GM21737 (cell line): ENCODE data around the gene CPXM2.

Experiments used
- ATAC-seq: cut with Tn5 transposase; IDR thresholded peaks from one replicate; pipeline ENCODE4 v1.9.1; 2021; ENCODE audit warnings: mild to moderate bottlenecking, moderate library complexity; ENCODE audit not compliant: unreplicated experiment

Gene CPXM2

GRCh38 chr10:123906296-123906695 is 14.7 kb upstream of the CPXM2 start:
- no peak for ATAC-seq

GRCh38 chr10:123904834-123905409 is 13.3 kb upstream of the CPXM2 start:
- no peak for ATAC-seq

- ATAC-seq: no peak
These were observed 12.0 kb upstream of the CPXM2 start for GRCh38 chr10:123903621-123904020.

- ATAC-seq: no peak
These were observed 10.0 kb upstream of the CPXM2 start for GRCh38 chr10:123901621-123902020.

- no peak for ATAC-seq
These were observed 5.5 kb upstream of the CPXM2 start for GRCh38 chr10:123897146-123897545.

- ATAC-seq: no peak
These were observed 4.8 kb upstream of the CPXM2 start for GRCh38 chr10:123896246-123896927.

- ATAC-seq: no peak
These were observed 2.0 kb upstream of the CPXM2 start for GRCh38 chr10:123893651-123894050.

GRCh38 chr10:123890756-123891143 is 857 bp downstream of the CPXM2 start:
- ATAC-seq: no peak

GRCh38 chr10:123890226-123890625 is 1.4 kb downstream of the CPXM2 start:
- ATAC-seq: no peak

GRCh38 chr10:123889821-123890220 is 1.8 kb downstream of the CPXM2 start:
- no peak for ATAC-seq

GRCh38 chr10:123888751-123889150 is 2.9 kb downstream of the CPXM2 start:
- ATAC-seq: no peak

GRCh38 chr10:123888256-123888655 is 3.4 kb downstream of the CPXM2 start:
- ATAC-seq: no peak

GRCh38 chr10:123886292-123886691 is 5.3 kb downstream of the CPXM2 start:
- no peak for ATAC-seq

- ATAC-seq: no peak
These were observed 6.0 kb downstream of the CPXM2 start for GRCh38 chr10:123885406-123886170.

GRCh38 chr10:123884907-123885381 is 6.7 kb downstream of the CPXM2 start:
- ATAC-seq: no peak

- no peak for ATAC-seq
These were observed 7.2 kb downstream of the CPXM2 start for GRCh38 chr10:123884351-123884906.

GRCh38 chr10:123883673-123884320 is 7.8 kb downstream of the CPXM2 start:
- ATAC-seq: no peak

GRCh38 chr10:123882681-123883445 is 8.7 kb downstream of the CPXM2 start:
- ATAC-seq: no peak

GRCh38 chr10:123882177-123882576 is 9.4 kb downstream of the CPXM2 start:
- no peak for ATAC-seq

GRCh38 chr10:123879606-123880257 is 11.9 kb downstream of the CPXM2 start:
- no peak for ATAC-seq
